ENCODE data around the gene TAF11L4. TPM values are rescaled to one million over a fixed set of nuclear protein-coding genes. Genes with fewer than 3 reads are reported as not detected.
"Not testable (repeated sequence)": the region's sequence is repeated elsewhere in the genome, so short reads cannot be mapped to it uniquely, and the experiment has no call there.

Gene TAF11L4
- polyA plus RNA-seq (ENCODE audit: insufficient read length), result not detected
- long read RNA-seq, donor 1, result 0 reads
- long read RNA-seq, donor 2, result 0 reads
- long read RNA-seq, donor 3, result 0 reads
- long read RNA-seq, donor 4, result 0 reads
- long read RNA-seq, donor 5, result 0 reads
- long read RNA-seq, donor 6, result 0 reads
- long read RNA-seq, donor 7, result 0 reads
- long read RNA-seq, donor 8, result 0 reads

GRCh38 chr5:17521501-17521900 lies at the start of gene TAF11L4:
TSS of gene TAF11L4 (plus strand) at chr5:17521801.
- not testable (repeated sequence) for DNase-seq

- not testable (repeated sequence) for DNase-seq
Measured at GRCh38 chr5:17475064-17475463, 46.5 kb upstream of the TAF11L4 start.

GRCh38 chr5:17477043-17477442 lies 44.6 kb upstream of the TAF11L4 start:
- no peak for DNase-seq

GRCh38 chr5:17477573-17478265 lies 43.9 kb upstream of the TAF11L4 start:
- DNase-seq, result no peak

- DNase-seq, result no peak
Measured at GRCh38 chr5:17481378-17481777, 40.2 kb upstream of the TAF11L4 start.

- DNase-seq, result no peak
Measured at GRCh38 chr5:17482790-17483189, 38.8 kb upstream of the TAF11L4 start.

- not testable (repeated sequence) for DNase-seq
Measured at GRCh38 chr5:17486464-17487173, 35.0 kb upstream of the TAF11L4 start.

- DNase-seq, result no peak
Measured at GRCh38 chr5:17487174-17487512, 34.5 kb upstream of the TAF11L4 start.

GRCh38 chr5:17491257-17491656 lies 30.3 kb upstream of the TAF11L4 start:
- not testable (repeated sequence) for DNase-seq

- no peak for DNase-seq
Measured at GRCh38 chr5:17492770-17493169, 28.8 kb upstream of the TAF11L4 start.

- no peak for DNase-seq
Measured at GRCh38 chr5:17497446-17497845, 24.2 kb upstream of the TAF11L4 start.

GRCh38 chr5:17497931-17498330 lies 23.7 kb upstream of the TAF11L4 start, which contains the start of gene TAF11L2:
TSS of gene TAF11L2 (plus strand) at chr5:17498231.
- not testable (repeated sequence) for DNase-seq

GRCh38 chr5:17511775-17512325 lies 9.8 kb upstream of the TAF11L4 start:
- DNase-seq, result no peak

- not testable (repeated sequence) for DNase-seq
Measured at GRCh38 chr5:17517526-17517925, 4.1 kb upstream of the TAF11L4 start.

- not testable (repeated sequence) for DNase-seq
Measured at GRCh38 chr5:17518067-17518466, 3.5 kb upstream of the TAF11L4 start, which contains the start of gene TAF11L3. TSS of gene TAF11L3 (plus strand) at chr5:17518367.

GRCh38 chr5:17519508-17519907 lies 2.1 kb upstream of the TAF11L4 start:
- not testable (repeated sequence) for DNase-seq

- not testable (repeated sequence) for DNase-seq
Measured at GRCh38 chr5:17524935-17525334, 3.3 kb downstream of the TAF11L4 start, which contains the start of gene TAF11L5. TSS of gene TAF11L5 (plus strand) at chr5:17525235.

GRCh38 chr5:17526504-17526903 lies 4.9 kb downstream of the TAF11L4 start:
- peak; percentile 3 for DNase-seq

- not testable (repeated sequence) for DNase-seq
Measured at GRCh38 chr5:17528369-17528768, 6.8 kb downstream of the TAF11L4 start, which contains the start of gene TAF11L6. TSS of gene TAF11L6 (plus strand) at chr5:17528669.
